ENCODE results near the gene OR1L1. TPM values are rescaled to one million over a fixed set of nuclear protein-coding genes. Genes with fewer than 3 reads are reported as not detected.

Gene OR1L1
- not detected for polyA plus RNA-seq (ENCODE audit: insufficient read length in 4 of 4)

GRCh38 chr9:122661416-122661815, at the start of gene OR1L1:
TSS of gene OR1L1 (plus strand) at chr9:122661716. CDS start at chr9:122661716, 0 bp downstream.
- DNase-seq (ENCODE audit: low read depth in 4 of 4, low spot score in 2 of 4): no peak

GRCh38 chr9:122614362-122614761, 47.2 kb upstream of the OR1L1 start, which contains the start of gene OR1Q1:
TSS of gene OR1Q1 (plus strand) at chr9:122614738. CDS start at chr9:122614738, 0 bp downstream.
- DNase-seq (ENCODE audit: low read depth in 4 of 4, low spot score in 2 of 4): no peak

GRCh38 chr9:122619996-122620395, 41.5 kb upstream of the OR1L1 start:
- DNase-seq (ENCODE audit: low read depth in 4 of 4, low spot score in 2 of 4): no peak

GRCh38 chr9:122642226-122642625, 19.3 kb upstream of the OR1L1 start:
- DNase-seq (ENCODE audit: low read depth in 4 of 4, low spot score in 2 of 4): no peak

DNA sequence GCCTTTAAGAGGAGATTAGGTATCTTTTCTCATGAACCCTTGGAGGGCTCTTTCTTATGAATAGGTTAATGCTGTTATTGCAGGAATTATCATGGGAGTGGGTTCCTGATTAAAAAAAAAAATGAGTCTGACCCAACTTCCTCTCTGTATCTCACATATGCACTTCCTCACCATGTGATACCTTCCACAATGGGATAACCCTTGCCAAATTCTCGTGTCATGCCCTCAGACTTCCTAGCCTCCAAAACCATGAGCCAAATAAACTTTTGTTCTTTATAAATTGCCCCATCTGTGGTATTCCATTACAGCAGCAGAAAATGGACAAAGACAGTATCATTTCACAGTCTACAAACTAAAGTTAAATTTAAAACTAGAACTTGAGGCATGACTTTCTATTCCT, 5.1 kb upstream of the OR1L1 start:
- no peak for DNase-seq (ENCODE audit: low read depth in 4 of 4, low spot score in 2 of 4)

DNA sequence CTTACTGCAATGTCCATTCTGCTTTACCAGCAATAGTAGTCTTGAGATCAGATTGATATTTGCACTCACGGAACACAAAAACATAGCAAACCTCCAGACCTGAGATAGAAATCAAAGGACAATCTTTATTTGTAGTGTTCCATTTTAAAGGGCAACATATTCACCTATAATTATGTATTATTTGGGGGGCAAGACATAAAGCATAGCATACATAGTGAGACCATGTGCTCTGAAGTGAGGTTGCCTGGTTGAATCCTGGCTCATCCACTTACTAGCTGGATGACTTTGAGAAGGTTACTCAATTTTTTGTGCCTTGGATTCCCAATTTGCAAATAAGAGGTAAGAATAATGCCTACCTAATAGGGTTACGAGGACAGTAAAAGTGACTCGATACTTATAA, 4.0 kb upstream of the OR1L1 start, which contains the start of gene OR1B1:
Gene OR1B1, minus strand, starts transcription at position 101 of the 400 bp plus-strand sequence.
- DNase-seq (ENCODE audit: low read depth in 4 of 4, low spot score in 2 of 4): no peak

DNA sequence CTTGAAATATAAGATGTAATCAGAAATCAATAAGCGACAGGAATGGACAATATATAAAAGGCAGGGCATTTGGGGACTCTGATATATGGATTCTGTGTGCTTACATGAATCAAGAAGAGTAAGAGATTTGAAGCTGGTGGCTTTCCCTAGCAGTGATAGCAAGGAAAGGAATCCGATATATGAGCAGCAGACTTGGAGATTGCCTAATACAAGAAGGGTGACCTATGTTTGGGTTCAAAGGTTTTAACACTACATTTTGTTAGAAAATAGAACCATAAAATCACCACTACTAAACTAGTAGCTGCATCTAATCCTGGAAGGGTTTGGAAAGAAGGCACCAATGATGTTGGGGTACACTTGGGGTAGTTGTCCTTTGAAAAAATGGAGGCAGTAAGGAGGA, 11.0 kb downstream of the OR1L1 start:
- DNase-seq (ENCODE audit: low read depth in 4 of 4, low spot score in 2 of 4): no peak

DNA sequence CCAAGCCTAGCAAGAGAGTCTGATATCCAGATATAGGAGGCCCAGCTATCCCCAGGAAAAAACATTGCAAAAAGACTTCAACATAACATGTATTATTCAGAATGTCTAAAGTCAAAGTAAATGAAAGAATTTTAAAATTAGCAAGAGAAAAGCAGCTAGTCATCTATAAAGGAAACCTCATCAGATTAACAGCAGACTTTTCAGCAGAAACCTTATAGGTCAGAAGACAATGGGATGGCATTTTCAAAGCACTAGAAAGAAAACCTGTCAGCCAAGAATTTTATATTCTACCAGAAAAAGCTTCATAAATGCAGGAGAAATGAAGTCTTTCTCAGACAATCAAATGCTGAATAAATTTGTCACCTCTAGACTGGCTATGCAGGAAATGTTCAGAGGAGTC, 23.3 kb downstream of the OR1L1 start:
- DNase-seq (ENCODE audit: low read depth in 4 of 4, low spot score in 2 of 4): no peak

GRCh38 chr9:122695696-122696095, 34.2 kb downstream of the OR1L1 start:
- no peak for DNase-seq (ENCODE audit: low read depth in 4 of 4, low spot score in 2 of 4)

Other genes with a start within 250 kb of the OR1L1 start
- gene OR1J1, start 183.8 kb upstream of the OR1L1 start, polyA plus RNA-seq (ENCODE audit: insufficient read length in 4 of 4): not detected
- gene OR1J2, start 150.9 kb upstream of the OR1L1 start, polyA plus RNA-seq (ENCODE audit: insufficient read length in 4 of 4): not detected
- not detected for gene OR1J4, start 142.6 kb upstream of the OR1L1 start, polyA plus RNA-seq (ENCODE audit: insufficient read length in 4 of 4)
- gene OR1N1, start 134.4 kb upstream of the OR1L1 start, polyA plus RNA-seq (ENCODE audit: insufficient read length in 4 of 4): not detected
- not detected for gene OR1N2, start 108.6 kb upstream of the OR1L1 start, polyA plus RNA-seq (ENCODE audit: insufficient read length in 4 of 4)
- gene OR1L8, start 78.3 kb upstream of the OR1L1 start, polyA plus RNA-seq (ENCODE audit: insufficient read length in 4 of 4): under 1 TPM; 0.08 to 0.22 (median 0.15) TPM
- not detected for gene OR1Q1, start 47.0 kb upstream of the OR1L1 start, polyA plus RNA-seq (ENCODE audit: insufficient read length in 4 of 4)
- not detected for gene OR1B1, start 4.1 kb upstream of the OR1L1 start, polyA plus RNA-seq (ENCODE audit: insufficient read length in 4 of 4)
- not detected for gene OR1L3, start 13.4 kb downstream of the OR1L1 start, polyA plus RNA-seq (ENCODE audit: insufficient read length in 4 of 4)
- gene OR1L4, start 62.3 kb downstream of the OR1L1 start, polyA plus RNA-seq (ENCODE audit: insufficient read length in 4 of 4): not detected
- gene OR1L6, start 80.6 kb downstream of the OR1L1 start, polyA plus RNA-seq (ENCODE audit: insufficient read length in 4 of 4): not detected
- gene OR5C1, start 127.2 kb downstream of the OR1L1 start, polyA plus RNA-seq (ENCODE audit: insufficient read length in 4 of 4): not detected
- not detected for gene OR1K1, start 138.4 kb downstream of the OR1L1 start, polyA plus RNA-seq (ENCODE audit: insufficient read length in 4 of 4)
- gene PDCL, start 166.9 kb downstream of the OR1L1 start, polyA plus RNA-seq (ENCODE audit: insufficient read length in 4 of 4): 10 to 100 TPM; 31.8 to 39.2 (median 34.8) TPM
- 10 to 100 TPM; 39.9 to 49.2 (median 43.7) TPM for gene RC3H2, start 243.6 kb downstream of the OR1L1 start, polyA plus RNA-seq (ENCODE audit: insufficient read length in 4 of 4)

Data from left renal cortex interstitium (tissue), 4 donors.